MM.1S (cell line): Measurements from ENCODE around the gene PRR5.

Source experiments
- DNase-seq: peaks from one replicate; pipeline ENCODE4 v3.0.0-alpha.2; 2015
- H2AFZ ChIP-seq: fragments of 300-600 bp; sonication (generic); 2 replicates; pipeline ENCODE4 v1.6.0; 2016; ENCODE audit warnings: antibody characterized with exemption, low read length
- H3F3A ChIP-seq: fragments of 300-600 bp; sonication (generic); 2 replicates; pipeline ENCODE4 v1.6.1; 2016; ENCODE audit warnings: mild to moderate bottlenecking, antibody characterized with exemption, low read length, moderate library complexity, mixed read lengths; ENCODE audit not compliant: insufficient read depth
- H3K27ac ChIP-seq: fragments of 300-600 bp; sonication (generic); 2 replicates; pipeline ENCODE4 v1.5.1; 2016; ENCODE audit warnings: mild to moderate bottlenecking, low read length
- H3K27me3 ChIP-seq: fragments of 300-600 bp; sonication (generic); replicated peaks from 2 replicates; pipeline ENCODE4 v1.6.0; 2016; ENCODE audit warnings: low read length; ENCODE audit not compliant: insufficient read depth
- H3K36me3 ChIP-seq: fragments of 300-600 bp; sonication (generic); replicated peaks from 2 replicates; pipeline ENCODE4 v1.6.1; 2016; ENCODE audit warnings: mild to moderate bottlenecking, low read length, mixed read lengths; ENCODE audit not compliant: insufficient read depth
- H3K4me1 ChIP-seq: fragments of 300-600 bp; sonication (generic); 2 replicates; pipeline ENCODE4 v1.6.1; 2016; ENCODE audit warnings: low read length, mixed read lengths
- H3K4me2 ChIP-seq: fragments of 300-600 bp; sonication (generic); 2 replicates; pipeline ENCODE4 v1.6.0; 2016; ENCODE audit warnings: low read depth, low read length
- H3K4me3 ChIP-seq: fragments of 300-600 bp; sonication (generic); 2 replicates; pipeline ENCODE4 v1.5.1; 2016; ENCODE audit warnings: low read length, mixed read lengths
- H3K79me2 ChIP-seq: fragments of 300-600 bp; sonication (generic); 2 replicates; pipeline ENCODE4 v1.6.1; 2016; ENCODE audit warnings: mixed run types, low read length, mixed read lengths
- H3K9ac ChIP-seq: fragments of 300-600 bp; sonication (generic); 2 replicates; pipeline ENCODE4 v1.6.1; 2016; ENCODE audit warnings: low read length, mixed read lengths
- H3K9me2 ChIP-seq: fragments of 300-600 bp; sonication (generic); replicated peaks from 2 replicates; pipeline ENCODE4 v1.6.1; 2016; ENCODE audit warnings: mild to moderate bottlenecking, low read length, mixed read lengths; ENCODE audit not compliant: insufficient read depth
- H3K9me3 ChIP-seq: fragments of 300-600 bp; sonication (generic); replicated peaks from 2 replicates; pipeline ENCODE4 v1.6.1; 2016; ENCODE audit warnings: mild to moderate bottlenecking, low read length, mixed read lengths; ENCODE audit not compliant: insufficient read depth
- H4K20me1 ChIP-seq: fragments of 300-600 bp; sonication (generic); 2 replicates; pipeline ENCODE4 v1.6.1; 2016; ENCODE audit warnings: mild to moderate bottlenecking, low read length, moderate library complexity, mixed read lengths; ENCODE audit not compliant: insufficient read depth
- CTCF ChIP-seq: fragments of 300-600 bp; sonication (generic); IDR thresholded peaks from 2 replicates; pipeline ENCODE4 v1.5.1; 2016; ENCODE audit warnings: antibody characterized with exemption, low read length, mixed read lengths
- EZH2 ChIP-seq: fragments of 300-600 bp; sonication (generic); optimal IDR thresholded peaks from 2 replicates; pipeline ENCODE3; 2017; ENCODE audit warnings: low read depth, mild to moderate bottlenecking, antibody characterized with exemption, low read length, mixed read lengths
- EZH2phosphoT487 ChIP-seq: fragments of 300-600 bp; sonication (generic); IDR thresholded peaks from 2 replicates; pipeline ENCODE4 v1.6.1; 2018; ENCODE audit warnings: antibody characterized with exemption, low read length

The PRR5 gene

GRCh38 chr22:44734278-44734677, 32.3 kb downstream of the PRR5 start:
- no peak overlapping the region for H3K4me3 ChIP-seq
- no peaks in the 10 kb centered on the region for H3K79me2 ChIP-seq
- no peak overlapping the region for H2AFZ ChIP-seq
- no peaks in the 10 kb centered on the region for H3K9me3 ChIP-seq
- no peaks in the 10 kb centered on the region for H3F3A ChIP-seq
- no peak overlapping the region for H3K27ac ChIP-seq
- DNase-seq, result no peak
- no peaks in the 10 kb centered on the region for H3K36me3 ChIP-seq
- no peaks in the 10 kb centered on the region for H3K4me1 ChIP-seq
- no peak for TF ChIP-seq CTCF
- H3K27me3 ChIP-seq, result peaks cover 67% of the 10 kb centered on the region
- H3K9ac ChIP-seq, result no peak overlapping the region
- H4K20me1 ChIP-seq, result no peaks in the 10 kb centered on the region
- H3K9me2 ChIP-seq, result no peaks in the 10 kb centered on the region
- H3K4me2 ChIP-seq, result no peak overlapping the region

GRCh38 chr22:44734801-44735517, 33.0 kb downstream of the PRR5 start:
- Histone ChIP-seq H4K20me1 (no peaks in the 10 kb centered on the region), H3K79me2 (no peaks in the 10 kb centered on the region), H3K4me2 (no peak overlapping the region), H3K36me3 (no peaks in the 10 kb centered on the region), H3K9me2 (no peaks in the 10 kb centered on the region), H3K27me3 (peaks cover 61% of the 10 kb centered on the region), H2AFZ (no peak overlapping the region), H3F3A (no peaks in the 10 kb centered on the region), H3K4me3 (no peak overlapping the region), H3K4me1 (no peaks in the 10 kb centered on the region), H3K9ac (no peak overlapping the region), H3K9me3 (no peaks in the 10 kb centered on the region), H3K27ac (no peak overlapping the region)
- DNase-seq, result no peak
- no peak for TF ChIP-seq EZH2
- no peak for TF ChIP-seq EZH2phosphoT487
- TF ChIP-seq CTCF, result no peak

GRCh38 chr22:44735518-44736428, 33.8 kb downstream of the PRR5 start:
- H3K9me3 ChIP-seq, result no peaks in the 10 kb centered on the region
- TF ChIP-seq EZH2phosphoT487 (no peak), EZH2 (no peak), CTCF (peak; percentile 88)
- H3K4me1 ChIP-seq, result no peaks in the 10 kb centered on the region
- H3K27ac ChIP-seq, result no peak overlapping the region
- H3K9ac ChIP-seq, result no peak overlapping the region
- DNase-seq, result peak; percentile 51
- no peaks in the 10 kb centered on the region for H3K79me2 ChIP-seq
- no peaks in the 10 kb centered on the region for H3F3A ChIP-seq
- H3K4me3 ChIP-seq, result no peak overlapping the region
- no peak overlapping the region for H2AFZ ChIP-seq
- no peaks in the 10 kb centered on the region for H3K9me2 ChIP-seq
- H3K36me3 ChIP-seq, result no peaks in the 10 kb centered on the region
- peaks cover 53% of the 10 kb centered on the region for H3K27me3 ChIP-seq
- H4K20me1 ChIP-seq, result no peaks in the 10 kb centered on the region
- H3K4me2 ChIP-seq, result no peak overlapping the region
